H1 (cell line): ENCODE data around the gene ACSF2. TPM values are rescaled to one million over a fixed set of nuclear protein-coding genes. Genes with fewer than 3 reads are reported as not detected.
A peak's percentile ranks its signal among the peaks of the same experiment; 100 is the strongest.

Source experiments
- POLR2A ChIP-seq, 2 experiments: IDR thresholded peaks; 1 replicate in 1 of 2; 2 replicates in 1 of 2; pipeline ENCODE4 v1.6.1; 2011; ENCODE audit warnings: low read depth in 2 of 2, low read length in 2 of 2, mild to moderate bottlenecking in 2 of 2; ENCODE audit errors: control extremely low read depth in 1 of 2
- RAD21 ChIP-seq, 2 experiments: IDR thresholded peaks in 1 of 2; conservative IDR thresholded peaks in 1 of 2; 2 replicates each; pipeline ENCODE4 v1.6.1; 2011; ENCODE audit warnings: low read depth in 2 of 2, low read length in 2 of 2, improper control_type of control experiment in 1 of 2, inconsistent platforms in 1 of 2, mild to moderate bottlenecking in 1 of 2, moderate library complexity in 1 of 2
- polyA plus RNA-seq, 7 experiments: library from polyadenylated mRNA; depleted of rRNA in 3 of 7; stranded (reverse) in 5 of 7; unstranded in 2 of 7; fragments of >200 nt in 5 of 7; fragments of 200-250 nt in 2 of 7; gene quantifications; 1 replicate in 5 of 7; 2 replicates in 1 of 7; 4 replicates in 1 of 7; pipeline versions ENCODE4 v1.2.1 to v1.2.3, GENCODE V29; 2011 to 2013; ENCODE audit warnings: missing spikeins in 2 of 7, mixed read lengths in 2 of 7
- total RNA-seq: library from RNA; stranded (reverse); fragmentation: NEBNext Ultra II Directional; extraction: Animal tissue kit (Norgen Biotek cat#: 25700); gene quantifications from 2 replicates; pipeline ENCODE4 v1.2.1, GENCODE V29; 2021

ACSF2 gene
- total and polyA plus RNA-seq, 2 of the 8 experiments (the other 6 are each of a cell fraction or from before 2014, with no cell fraction given) = 14.5 to 16.3 TPM

- 0 out of 4 replicates have a peak, but pooled peaks have one; percentile 3 to 9 for TF ChIP-seq RAD21 (IDR thresholded peaks at IDR 0.05 in 1 of 2, conservative IDR thresholded peaks at IDR 0.05 in 1 of 2; ENCODE audit: low read depth in 2 of 2, low read length in 2 of 2)
- TF ChIP-seq POLR2A (IDR thresholded peaks at IDR 0.05; ENCODE audit: control extremely low read depth in 1 of 2, low read depth in 2 of 2, low read length in 2 of 2) = peak in 1 of 2 experiments; percentile 50; a peak in 2 of 3 replicates
- TF ChIP-seq, all 59 proteins: peak for 3
Observed at GRCh38 chr17:50380369-50381259, 45.4 kb upstream of the ACSF2 start (continued).
